ENCODE measurements around the gene WDR59. TPM values are rescaled to one million over a fixed set of nuclear protein-coding genes. Genes with fewer than 3 reads are reported as not detected.
"Not testable (repeated sequence)": the region's sequence is repeated elsewhere in the genome, so short reads cannot be mapped to it uniquely, and the experiment has no call there.

WDR59 gene
- 13.7 and 22.1 TPM in 2 replicates for total RNA-seq (2014; rRNA removed; shearing (Covaris generic))
- polyA plus RNA-seq (2015; cell fraction: cytosol; rRNA removed), result 22.7 and 26.2 TPM in 2 replicates
- polyA plus RNA-seq (2015; cell fraction: nucleus; rRNA removed), result 88.4 and 94.2 TPM in 2 replicates

GRCh38 chr16:74984529-74985296, at the start of gene WDR59:
WDR59 (minus strand) TSS chr16:74985123; CDS start chr16:74985017, 106 bp downstream.
- peak; percentile 98 for DNase-seq (ENCODE audit: low read depth)

GRCh38 chr16:75032655-75033054, 47.7 kb upstream of the WDR59 start:
- DNase-seq (ENCODE audit: low read depth), result no peak

GRCh38 chr16:75029854-75030253, 44.9 kb upstream of the WDR59 start:
- peak; percentile 63 for DNase-seq (ENCODE audit: low read depth)

GRCh38 chr16:75028544-75029135, 43.7 kb upstream of the WDR59 start:
- DNase-seq (ENCODE audit: low read depth), result no peak

- no peak for DNase-seq (ENCODE audit: low read depth)
These were observed 42.8 kb upstream of the WDR59 start for GRCh38 chr16:75027520-75028300.

GRCh38 chr16:75026892-75027391, 42.0 kb upstream of the WDR59 start:
- DNase-seq (ENCODE audit: low read depth), result no peak

- peak; percentile 57 for DNase-seq (ENCODE audit: low read depth)
These were observed 41.4 kb upstream of the WDR59 start for GRCh38 chr16:75026239-75026891.

GRCh38 chr16:75025761-75026160, 40.8 kb upstream of the WDR59 start:
- no peak for DNase-seq (ENCODE audit: low read depth)

- no peak for DNase-seq (ENCODE audit: low read depth)
These were observed 39.7 kb upstream of the WDR59 start for GRCh38 chr16:75024594-75024993.

- DNase-seq (ENCODE audit: low read depth), result no peak
These were observed 39.3 kb upstream of the WDR59 start for GRCh38 chr16:75024182-75024581.

GRCh38 chr16:75023009-75023408, 38.1 kb upstream of the WDR59 start:
- no peak for DNase-seq (ENCODE audit: low read depth)

GRCh38 chr16:75022567-75022966, 37.6 kb upstream of the WDR59 start:
- DNase-seq (ENCODE audit: low read depth), result no peak

GRCh38 chr16:75021410-75021809, 36.5 kb upstream of the WDR59 start:
- DNase-seq (ENCODE audit: low read depth), result no peak

- DNase-seq (ENCODE audit: low read depth), result no peak
These were observed 34.7 kb upstream of the WDR59 start for GRCh38 chr16:75019586-75019985.

GRCh38 chr16:75019007-75019406, 34.1 kb upstream of the WDR59 start:
- no peak for DNase-seq (ENCODE audit: low read depth)

- DNase-seq (ENCODE audit: low read depth), result no peak
These were observed 33.0 kb upstream of the WDR59 start for GRCh38 chr16:75017670-75018525.

- DNase-seq (ENCODE audit: low read depth), result not testable (repeated sequence)
These were observed 31.6 kb upstream of the WDR59 start for GRCh38 chr16:75016451-75017081.

- DNase-seq (ENCODE audit: low read depth), result no peak
These were observed 29.4 kb upstream of the WDR59 start for GRCh38 chr16:75014318-75014717.

GRCh38 chr16:75013123-75013522, 28.2 kb upstream of the WDR59 start:
- DNase-seq (ENCODE audit: low read depth), result not testable (repeated sequence)

Measured in HT1080 (cell line).